ENCODE data around the gene PRR15. TPM values are rescaled to one million over a fixed set of nuclear protein-coding genes. Genes with fewer than 3 reads are reported as not detected.

PRR15 gene
- total RNA-seq, 3 donors from 2014 or later (not counting 1 experiment from before 2014, with no cell fraction given) = not detected

- Mint-ChIP-seq H3K27ac (no peak overlapping the region), H3K9me3 (no peaks in the 10 kb centered on the region), H3K4me1 (no peaks in the 10 kb centered on the region), H3K4me3 (no peak overlapping the region), H3K27me3 (ENCODE audit: low read depth in 2 of 2) (peaks cover 26 to 57% of the 10 kb centered on the region in 2 donors), H3K36me3 (no peaks in the 10 kb centered on the region)
- DNase-seq (no peak), ATAC-seq (no peak)
- no peak overlapping the region for H3K4me3 ChIP-seq (ENCODE audit: low read length)
- 94% methylated on average over 3 of the region's 3 CpGs for WGBS (ENCODE audit: insufficient coverage)
- no peak for TF ChIP-seq CTCF (IDR thresholded peaks at IDR 0.05)
- intact Hi-C loops (cut with micrococcal nuclease) = no loop called here
- no peaks in the 10 kb centered on the region for H3K36me3 ChIP-seq (ENCODE audit: control insufficient read depth, insufficient read depth, low read length)
- H3K9me3 ChIP-seq (ENCODE audit: control insufficient read depth, insufficient read depth, low read length) = no peaks in the 10 kb centered on the region
- H3K27me3 ChIP-seq (ENCODE audit: control insufficient read depth, insufficient read depth, low read length) = no peaks in the 10 kb centered on the region
- no peaks in the 10 kb centered on the region for H3K4me1 ChIP-seq (ENCODE audit: control insufficient read depth, insufficient read depth, low read length)
- no peak overlapping the region for H3K27ac ChIP-seq (ENCODE audit: low read length)
Observed at GRCh38 chr7:29555061-29555460, 8.6 kb upstream of the PRR15 start.

GRCh38 chr7:29556405-29557195 lies 7.0 kb upstream of the PRR15 start:
- Histone ChIP-seq H3K27me3 (ENCODE audit: control insufficient read depth, insufficient read depth, low read length) (no peaks in the 10 kb centered on the region), H3K27ac (ENCODE audit: low read length) (no peak overlapping the region), H3K4me3 (ENCODE audit: low read length) (no peak overlapping the region), H3K4me1 (ENCODE audit: control insufficient read depth, insufficient read depth, low read length) (no peaks in the 10 kb centered on the region), H3K9me3 (ENCODE audit: control insufficient read depth, insufficient read depth, low read length) (no peaks in the 10 kb centered on the region), H3K36me3 (ENCODE audit: control insufficient read depth, insufficient read depth, low read length) (no peaks in the 10 kb centered on the region)
- no peak overlapping the region for H3K27ac Mint-ChIP-seq
- WGBS (ENCODE audit: insufficient coverage) = 88% methylated on average over 8 of the region's 9 CpGs
- intact Hi-C loops (cut with micrococcal nuclease) = no loop called here
- no peak for TF ChIP-seq CTCF (IDR thresholded peaks at IDR 0.05)
- no peak for DNase-seq
- H3K9me3 Mint-ChIP-seq = no peaks in the 10 kb centered on the region
- H3K27me3 Mint-ChIP-seq (ENCODE audit: low read depth in 2 of 2) = peaks cover 31 to 55% of the 10 kb centered on the region in 2 donors
- H3K36me3 Mint-ChIP-seq = no peaks in the 10 kb centered on the region
- H3K4me3 Mint-ChIP-seq = no peak overlapping the region
- no peak for ATAC-seq
- peaks cover 0 to 6% of the 10 kb centered on the region in 2 donors for H3K4me1 Mint-ChIP-seq

GRCh38 chr7:29557954-29558353 lies 5.7 kb upstream of the PRR15 start:
- intact Hi-C loops (cut with micrococcal nuclease) = no loop called here
- H3K4me3 ChIP-seq (ENCODE audit: low read length) = no peak overlapping the region
- H3K4me1 ChIP-seq (ENCODE audit: control insufficient read depth, insufficient read depth, low read length) = peaks cover under 1% of the 10 kb centered on the region
- Mint-ChIP-seq H3K27me3 (ENCODE audit: low read depth in 2 of 2) (peaks cover 33 to 56% of the 10 kb centered on the region in 2 donors), H3K4me1 (peaks cover 0 to 6% of the 10 kb centered on the region in 2 donors), H3K9me3 (no peaks in the 10 kb centered on the region), H3K27ac (no peak overlapping the region), H3K36me3 (no peaks in the 10 kb centered on the region), H3K4me3 (no peak overlapping the region)
- ATAC-seq = no peak
- no peaks in the 10 kb centered on the region for H3K9me3 ChIP-seq (ENCODE audit: control insufficient read depth, insufficient read depth, low read length)
- 42% methylated on average over 3 of the region's 3 CpGs for WGBS (ENCODE audit: insufficient coverage)
- H3K27me3 ChIP-seq (ENCODE audit: control insufficient read depth, insufficient read depth, low read length) = no peaks in the 10 kb centered on the region
- H3K27ac ChIP-seq (ENCODE audit: low read length) = no peak overlapping the region
- TF ChIP-seq CTCF (IDR thresholded peaks at IDR 0.05) = no peak
- H3K36me3 ChIP-seq (ENCODE audit: control insufficient read depth, insufficient read depth, low read length) = no peaks in the 10 kb centered on the region
- DNase-seq = no peak

DNA sequence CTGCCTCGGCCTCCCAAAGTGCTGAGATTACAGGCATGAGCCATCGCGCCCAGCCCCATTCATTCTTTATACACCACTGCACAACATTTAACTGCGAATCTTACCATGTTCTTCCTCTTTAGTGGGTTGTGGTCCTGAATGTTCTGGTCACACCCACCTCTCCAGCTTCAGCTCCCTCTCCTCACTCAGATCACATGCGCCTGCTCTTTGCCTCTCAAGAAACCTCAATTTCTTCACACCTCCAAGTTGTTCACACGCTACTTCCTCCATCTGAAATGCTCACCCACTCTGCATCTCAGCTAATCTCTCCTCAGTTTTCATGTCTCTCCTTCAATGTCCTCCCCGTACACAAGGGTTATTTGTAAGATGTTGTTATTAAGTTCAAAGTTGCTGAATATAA lies 2.4 kb upstream of the PRR15 start:
- WGBS (ENCODE audit: insufficient coverage) = 57% methylated on average over 6 of the region's 7 CpGs
- no peak overlapping the region for H3K27ac ChIP-seq (ENCODE audit: low read length)
- peaks cover 31% of the 10 kb centered on the region for H3K4me1 ChIP-seq (ENCODE audit: control insufficient read depth, insufficient read depth, low read length)
- intact Hi-C loops (cut with micrococcal nuclease) = no loop called here
- H3K36me3 ChIP-seq (ENCODE audit: control insufficient read depth, insufficient read depth, low read length) = no peaks in the 10 kb centered on the region
- Mint-ChIP-seq H3K27me3 (ENCODE audit: low read depth in 2 of 2) (peaks cover 45 to 76% of the 10 kb centered on the region in 2 donors), H3K4me3 (no peak overlapping the region), H3K36me3 (no peaks in the 10 kb centered on the region), H3K9me3 (no peaks in the 10 kb centered on the region), H3K4me1 (peaks cover 12 to 21% of the 10 kb centered on the region in 2 donors), H3K27ac (no peak overlapping the region)
- no peak for DNase-seq
- no peaks in the 10 kb centered on the region for H3K9me3 ChIP-seq (ENCODE audit: control insufficient read depth, insufficient read depth, low read length)
- peaks cover 22% of the 10 kb centered on the region for H3K27me3 ChIP-seq (ENCODE audit: control insufficient read depth, insufficient read depth, low read length)
- H3K4me3 ChIP-seq (ENCODE audit: low read length) = no peak overlapping the region
- no peak for TF ChIP-seq CTCF (IDR thresholded peaks at IDR 0.05)
- no peak for ATAC-seq
